Activated CD8-positive, alpha-beta T cell treated with anti-CD3 and anti-CD28 coated beads for 36 hours (primary cell): Measurements from ENCODE around the gene MEF2B. TPM values are rescaled to one million over a fixed set of nuclear protein-coding genes. Genes with fewer than 3 reads are reported as not detected.

ENCODE experiments used
- ATAC-seq: fragments of 200-7000 bp; cut with Tn5 transposase; one replicate; pipeline ENCODE4 v1.10.0; 2021; ENCODE audit warnings: mild to moderate bottlenecking, moderate library complexity
- CTCF ChIA-PET: fragments of 350-600 bp; sonication (Branson Sonifier 250); formaldehyde crosslinking; loops from one replicate; lab custom pipeline; 2021; ENCODE audit warnings: antibody characterized with exemption; lab: Charles Lee
- POLR2A ChIA-PET: fragments of 350-600 bp; sonication (Branson Sonifier 250); formaldehyde crosslinking; loops from one replicate; lab custom pipeline; 2021; ENCODE audit warnings: antibody characterized with exemption; lab: Charles Lee
- DNase-seq: peaks from one replicate; pipeline ENCODE4 v3.0.0-alpha.2; 2020
- H3K27ac Mint-ChIP-seq: one replicate; pipeline ENCODE4 v1.8.0; 2021; ENCODE audit warnings: mild to moderate bottlenecking, mixed read lengths
- H3K27me3 Mint-ChIP-seq: one replicate; pipeline ENCODE4 v1.8.0; 2021; ENCODE audit warnings: mixed read lengths
- H3K36me3 Mint-ChIP-seq: one replicate; pipeline ENCODE4 v1.8.0; 2021; ENCODE audit warnings: low read depth, mixed read lengths
- H3K4me1 Mint-ChIP-seq: one replicate; pipeline ENCODE4 v1.8.0; 2021; ENCODE audit warnings: low read depth, mixed read lengths
- H3K4me3 Mint-ChIP-seq: one replicate; pipeline ENCODE4 v1.8.0; 2021; ENCODE audit warnings: mild to moderate bottlenecking, moderate library complexity, mixed read lengths
- H3K9me3 Mint-ChIP-seq: one replicate; pipeline ENCODE4 v1.8.0; 2021; ENCODE audit warnings: mixed read lengths
- intact Hi-C: fragments of 100-400 bp; cut with micrococcal nuclease; formaldehyde crosslinking; loops from one replicate; pipeline ENCODE4 v1.10.0; 2022
- total RNA-seq, 2 experiments: library from RNA; stranded (reverse); gene quantifications; one replicate each; pipeline ENCODE4 v1.2.3, GENCODE V29; 2021
- TF ChIP-seq, protein P1 (sequence below): fragments of 200-600 bp; IDR thresholded peaks from one replicate; pipeline ENCODE4 v1.8.0; 2022; ENCODE audit warnings: antibody characterized with exemption, mild to moderate bottlenecking

The MEF2B gene
- total RNA-seq = 1 to 10 TPM; 1.4 to 2.6 TPM

- CTCF ChIA-PET = interaction anchor here (1.0 kb wide), 1 partner anchor 24 kb away, joined by 3 read pairs; no protein-coding TSS in a partner anchor
- H3K36me3 Mint-ChIP-seq = no peaks in the 10 kb centered on the region
- H3K27ac Mint-ChIP-seq = no peak within 1 kb of the TSS
- H3K4me1 Mint-ChIP-seq = peaks cover 12% of the 10 kb centered on the region
- peaks cover 4% of the 10 kb centered on the region for H3K27me3 Mint-ChIP-seq
- TF ChIP-seq, protein P1, sequence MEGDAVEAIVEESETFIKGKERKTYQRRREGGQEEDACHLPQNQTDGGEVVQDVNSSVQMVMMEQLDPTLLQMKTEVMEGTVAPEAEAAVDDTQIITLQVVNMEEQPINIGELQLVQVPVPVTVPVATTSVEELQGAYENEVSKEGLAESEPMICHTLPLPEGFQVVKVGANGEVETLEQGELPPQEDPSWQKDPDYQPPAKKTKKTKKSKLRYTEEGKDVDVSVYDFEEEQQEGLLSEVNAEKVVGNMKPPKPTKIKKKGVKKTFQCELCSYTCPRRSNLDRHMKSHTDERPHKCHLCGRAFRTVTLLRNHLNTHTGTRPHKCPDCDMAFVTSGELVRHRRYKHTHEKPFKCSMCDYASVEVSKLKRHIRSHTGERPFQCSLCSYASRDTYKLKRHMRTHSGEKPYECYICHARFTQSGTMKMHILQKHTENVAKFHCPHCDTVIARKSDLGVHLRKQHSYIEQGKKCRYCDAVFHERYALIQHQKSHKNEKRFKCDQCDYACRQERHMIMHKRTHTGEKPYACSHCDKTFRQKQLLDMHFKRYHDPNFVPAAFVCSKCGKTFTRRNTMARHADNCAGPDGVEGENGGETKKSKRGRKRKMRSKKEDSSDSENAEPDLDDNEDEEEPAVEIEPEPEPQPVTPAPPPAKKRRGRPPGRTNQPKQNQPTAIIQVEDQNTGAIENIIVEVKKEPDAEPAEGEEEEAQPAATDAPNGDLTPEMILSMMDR = no peak
- no peak within 1 kb of the TSS for H3K4me3 Mint-ChIP-seq
- no peaks in the 10 kb centered on the region for H3K9me3 Mint-ChIP-seq
- intact Hi-C loops = no loop called here
- POLR2A ChIA-PET = interaction anchor here (1.0 to 1.1 kb wide), 2 partner anchors 12 to 612 kb away, joined by 3 to 6 read pairs; partner anchors contain the start of gene KXD1
- ATAC-seq = peak; percentile 93
- peak; percentile 87 for DNase-seq
These were observed at the start of gene MEF2B for GRCh38 chr19:19170053-19170872. Gene MEF2B, minus strand, starts transcription at chr19:19170263. Its CDS starts 19,528 bp downstream, at chr19:19150735.

GRCh38 chr19:19218911-19219310, 48.8 kb upstream of the MEF2B start:
- ChIA-PET POLR2A (no interaction called here), CTCF (no interaction called here)
- no peak for DNase-seq
- intact Hi-C loops = no loop called here
- TF ChIP-seq, protein P1 = no peak
- H3K9me3 Mint-ChIP-seq = no peaks in the 10 kb centered on the region
- H3K4me3 Mint-ChIP-seq = no peak overlapping the region
- H3K27me3 Mint-ChIP-seq = peaks cover 18% of the 10 kb centered on the region
- H3K36me3 Mint-ChIP-seq = no peaks in the 10 kb centered on the region
- ATAC-seq = no peak
- H3K27ac Mint-ChIP-seq = no peak overlapping the region
- no peaks in the 10 kb centered on the region for H3K4me1 Mint-ChIP-seq

DNA sequence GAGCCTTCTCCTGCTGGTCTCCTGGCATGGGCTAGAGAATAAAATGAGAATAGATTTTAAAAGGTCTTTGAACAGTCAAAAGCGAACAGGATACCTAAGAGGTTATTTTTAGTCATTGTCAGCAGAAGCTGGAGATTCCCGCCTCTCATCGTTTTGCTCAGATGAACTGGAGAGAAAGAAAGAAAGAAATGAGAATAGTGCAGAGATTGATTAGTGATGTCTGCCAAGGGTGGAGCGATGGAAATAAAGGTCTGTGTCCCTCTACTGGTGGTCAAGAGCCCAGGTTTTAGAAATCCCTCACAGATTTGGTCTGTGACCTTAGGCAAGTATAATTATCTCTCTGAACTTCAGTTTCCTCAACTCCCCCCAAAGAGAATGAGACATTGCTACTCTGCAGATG, 47.0 kb upstream of the MEF2B start:
- Mint-ChIP-seq H3K4me3 (no peak overlapping the region), H3K9me3 (no peaks in the 10 kb centered on the region), H3K36me3 (no peaks in the 10 kb centered on the region), H3K27me3 (peaks cover 31% of the 10 kb centered on the region), H3K4me1 (no peaks in the 10 kb centered on the region), H3K27ac (no peak overlapping the region)
- TF ChIP-seq, protein P1 = no peak
- DNase-seq (no peak), ATAC-seq (no peak)
- ChIA-PET POLR2A (no interaction called here), CTCF (no interaction called here)
- intact Hi-C loops = no loop called here

DNA sequence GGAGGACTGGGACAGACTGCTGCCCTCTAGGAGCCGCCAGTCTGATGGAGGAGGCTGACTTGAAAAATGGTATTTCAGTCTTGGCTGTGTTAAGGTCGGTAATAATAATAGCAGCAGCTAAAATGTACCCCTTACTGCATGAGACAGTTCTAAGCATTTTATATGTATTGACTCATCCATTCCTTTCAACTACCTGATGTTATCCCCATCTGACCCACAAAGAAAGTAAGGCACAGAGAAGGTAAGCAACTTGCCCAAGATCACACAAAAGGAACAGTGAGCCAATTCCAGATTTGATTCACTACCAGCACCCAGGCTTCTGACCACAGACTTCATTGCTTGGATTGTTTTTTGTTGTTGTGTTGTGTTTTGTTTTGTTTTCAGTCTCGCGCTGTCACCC, 45.7 kb upstream of the MEF2B start:
- DNase-seq = no peak
- TF ChIP-seq, protein P1 = no peak
- POLR2A ChIA-PET = no interaction called here
- Mint-ChIP-seq H3K4me3 (no peak overlapping the region), H3K36me3 (no peaks in the 10 kb centered on the region), H3K4me1 (no peaks in the 10 kb centered on the region), H3K27me3 (peaks cover 39% of the 10 kb centered on the region), H3K27ac (no peak overlapping the region), H3K9me3 (no peaks in the 10 kb centered on the region)
- ATAC-seq = no peak
- CTCF ChIA-PET = interaction anchor here (0.9 to 1.3 kb wide), 2 partner anchors 12 to 24 kb away, joined by 3 to 4 read pairs; partner anchors contain the start of genes BORCS8 and RFXANK
- intact Hi-C loops = no loop called here

DNA sequence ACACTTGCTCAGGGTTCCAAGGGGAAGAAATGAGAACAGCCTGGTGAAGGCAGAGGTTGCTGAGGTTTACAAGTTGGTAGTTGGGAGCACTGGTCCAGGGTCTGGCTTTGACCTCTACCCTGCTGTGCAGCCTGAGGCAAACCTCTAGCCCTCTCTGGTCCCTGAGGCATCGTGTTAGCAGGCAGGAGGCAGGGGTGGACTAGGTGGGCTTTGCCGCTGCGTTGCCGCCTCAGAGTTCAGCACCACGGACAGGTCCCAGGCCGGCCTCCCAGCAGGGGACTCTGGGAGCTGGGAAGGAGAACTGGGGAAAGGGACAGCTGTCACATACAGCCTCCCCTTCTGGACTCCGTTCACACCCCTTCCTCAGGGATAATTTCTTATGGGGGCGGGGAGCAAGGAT, 44.8 kb upstream of the MEF2B start:
- no peak for ATAC-seq
- Mint-ChIP-seq H3K36me3 (no peaks in the 10 kb centered on the region), H3K4me3 (no peak overlapping the region), H3K27me3 (peaks cover 42% of the 10 kb centered on the region), H3K27ac (no peak overlapping the region), H3K9me3 (no peaks in the 10 kb centered on the region), H3K4me1 (no peaks in the 10 kb centered on the region)
- ChIA-PET CTCF (interaction anchor here (0.9 to 1.0 kb wide), 2 partner anchors 10 to 23 kb away, joined by 4 read pairs; partner anchors contain the start of genes BORCS8 and RFXANK), POLR2A (no interaction called here)
- intact Hi-C loops = no loop called here
- peak; percentile 30 for DNase-seq
- TF ChIP-seq, protein P1 = no peak
